Thyroid gland (tissue), 4 donors: Measurements from ENCODE around the gene CRELD1. TPM values are rescaled to one million over a fixed set of nuclear protein-coding genes. Genes with fewer than 3 reads are reported as not detected.
"Not testable (repeated sequence)": the region's sequence is repeated elsewhere in the genome, so short reads cannot be mapped to it uniquely, and the experiment has no call there.

ENCODE experiments used
- DNase-seq, 2 donors: peaks; one replicate each; pipeline ENCODE4 v3.0.0-alpha.2; 2019
- H3K27ac ChIP-seq, 3 donors: fragments of 200-600 bp; sonication (generic); 1 replicate in 2 of 3; 2 replicates in 1 of 3; pipeline ENCODE4 v1.5.1; 2016 to 2019; ENCODE audit warnings: mild to moderate bottlenecking in 1 of 3, moderate library complexity in 1 of 3
- H3K27me3 ChIP-seq: fragments of 200-600 bp; sonication (generic); one replicate; pipeline ENCODE4 v1.5.1; 2019
- H3K36me3 ChIP-seq, 2 donors: fragments of 200-600 bp; sonication (generic); one replicate each; pipeline ENCODE4 v1.5.1; 2016 to 2019
- H3K4me1 ChIP-seq, 2 donors: fragments of 200-600 bp; sonication (generic); one replicate each; pipeline ENCODE4 v1.5.1; 2017 to 2019
- H3K4me3 ChIP-seq, 3 donors: fragments of 200-600 bp; sonication (generic); replicated peaks in 1 of 3; 1 replicate in 2 of 3; 2 replicates in 1 of 3; pipeline ENCODE4 v1.5.1; 2016; ENCODE audit warnings: mild to moderate bottlenecking in 1 of 3
- H3K9me3 ChIP-seq: fragments of 200-600 bp; sonication (generic); one replicate; pipeline ENCODE4 v1.5.1; 2017
- CTCF ChIP-seq, 6 experiments: fragments of 200-600 bp in 3 of 6; fragments of 450-650 bp in 3 of 6; sonication (generic) in 3 of 6; IDR thresholded peaks; one replicate each; pipeline ENCODE4 v1.5.1; 2016 to 2019; ENCODE audit warnings: antibody characterized with exemption in 6 of 6, mild to moderate bottlenecking in 2 of 6, inconsistent platforms in 1 of 6, moderate library complexity in 1 of 6
- POLR2A ChIP-seq, 2 donors: fragments of 450-650 bp; IDR thresholded peaks; one replicate each; pipeline ENCODE4 v1.6.1; 2017; ENCODE audit warnings: antibody characterized with exemption in 2 of 2, mild to moderate bottlenecking in 2 of 2, moderate library complexity in 1 of 2
- WGBS, 2 donors: methylation state at CpG; one replicate each; pipeline ENCODE4 v1.1.5; 2017; 5-methylcytosine and 5-hydroxymethylcytosine counted together
- intact Hi-C: fragments of 100-400 bp; cut with DNase I; formaldehyde crosslinking; loops from one replicate; pipeline ENCODE4 v1.15.1; 2023
- total RNA-seq, 4 donors: library from RNA; depleted of rRNA; stranded (reverse); fragments of >200 nt; gene quantifications; one replicate each; pipeline ENCODE4 v1.2.3, GENCODE V29; 2016

The CRELD1 gene
- total RNA-seq, 4 donors from 2014 or later: 57.3 to 192 (median 96.7) TPM

DNA sequence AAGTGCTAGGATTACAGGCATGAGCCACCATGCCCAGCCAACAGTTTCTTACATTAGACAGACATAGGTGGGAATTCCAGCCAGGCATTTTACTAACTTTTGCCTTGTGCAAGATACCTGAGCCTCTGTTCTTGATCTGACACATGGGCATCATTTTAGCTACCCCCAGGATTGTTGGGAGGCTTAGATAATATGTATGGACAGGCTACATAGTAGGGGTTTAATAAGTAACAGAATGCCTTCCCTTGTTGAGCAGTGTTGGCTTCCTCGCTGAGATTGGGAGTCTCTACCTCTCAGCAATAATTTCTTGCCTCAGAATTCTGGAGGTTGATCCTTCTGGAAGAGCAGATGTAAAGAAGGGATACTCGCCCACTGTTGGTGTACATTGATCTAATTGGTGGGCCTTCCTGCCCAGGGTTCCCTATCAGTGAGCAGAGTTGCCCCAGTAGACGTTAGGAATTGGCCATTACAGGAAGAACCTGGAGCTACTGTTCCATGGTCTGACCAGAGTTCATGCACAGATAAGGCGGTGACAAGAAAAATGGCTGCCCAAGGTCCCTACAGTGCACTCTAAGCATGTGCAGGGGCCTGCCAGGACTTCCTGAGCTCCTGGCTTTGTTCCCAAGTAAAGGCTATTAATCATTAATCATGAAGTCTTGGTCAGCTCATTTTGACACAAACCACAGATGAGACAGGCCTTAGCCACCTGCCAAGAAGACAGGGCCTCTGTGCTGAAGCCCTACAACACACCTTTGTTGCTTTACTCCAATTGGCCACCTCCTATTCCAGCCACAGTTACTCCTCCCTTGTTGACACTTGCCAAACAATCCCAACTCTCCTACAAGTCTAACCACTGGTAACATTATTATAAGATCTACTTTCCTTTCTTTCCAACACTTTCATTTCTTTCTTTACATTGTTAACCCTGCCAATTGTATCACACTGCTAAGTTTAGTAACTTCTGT lies 35.9 kb upstream of the CRELD1 start:
- no peak for DNase-seq
- Histone ChIP-seq H3K36me3 (peaks cover 7 to 10% of the 10 kb centered on the region in 2 donors), H3K4me1 (peaks cover 7 to 8% of the 10 kb centered on the region in 2 donors), H3K27me3 (no peaks in the 10 kb centered on the region), H3K27ac (no peak overlapping the region), H3K9me3 (no peaks in the 10 kb centered on the region), H3K4me3 (no peak overlapping the region)
- no peak for TF ChIP-seq POLR2A (IDR thresholded peaks at IDR 0.05)
- no peak for TF ChIP-seq CTCF (IDR thresholded peaks at IDR 0.05)
- intact Hi-C loops: no loop called here
- WGBS, 2 donors: 69 to 90% methylated on average over 4 of the region's 4 CpGs

- intact Hi-C loops: no loop called here
These were observed 35.0 kb upstream of the CRELD1 start for GRCh38 chr3:9898467-9899241.

GRCh38 chr3:9899289-9899791 lies 34.3 kb upstream of the CRELD1 start:
- H3K36me3 ChIP-seq: no peaks in the 10 kb centered on the region
- TF ChIP-seq CTCF (IDR thresholded peaks at IDR 0.05) (no peak), POLR2A (IDR thresholded peaks at IDR 0.05) (no peak)
- peaks cover 16 to 21% of the 10 kb centered on the region in 2 donors for H3K4me1 ChIP-seq
- no peak overlapping the region for H3K27ac ChIP-seq
- 77 to 79% methylated on average over 3 of the region's 3 CpGs for WGBS, 2 donors
- H3K9me3 ChIP-seq: no peaks in the 10 kb centered on the region
- no peaks in the 10 kb centered on the region for H3K27me3 ChIP-seq
- intact Hi-C loops: no loop called here
- no peak for DNase-seq
- no peak overlapping the region for H3K4me3 ChIP-seq

More at GRCh38 chr3:9898467-9899241, 35.0 kb upstream of the CRELD1 start:
- H3K4me3 ChIP-seq: no peak overlapping the region
- H3K9me3 ChIP-seq: no peaks in the 10 kb centered on the region
- no peak for DNase-seq
- peaks cover 0 to under 1% of the 10 kb centered on the region in 2 donors for H3K36me3 ChIP-seq
- peaks cover 16 to 18% of the 10 kb centered on the region in 2 donors for H3K4me1 ChIP-seq
- TF ChIP-seq POLR2A (IDR thresholded peaks at IDR 0.05) (no peak), CTCF (IDR thresholded peaks at IDR 0.05) (no peak)
- H3K27ac ChIP-seq: no peak overlapping the region
- WGBS, 2 donors: 70 to 72% methylated on average over 8 of the region's 8 CpGs
- H3K27me3 ChIP-seq: no peaks in the 10 kb centered on the region

DNA sequence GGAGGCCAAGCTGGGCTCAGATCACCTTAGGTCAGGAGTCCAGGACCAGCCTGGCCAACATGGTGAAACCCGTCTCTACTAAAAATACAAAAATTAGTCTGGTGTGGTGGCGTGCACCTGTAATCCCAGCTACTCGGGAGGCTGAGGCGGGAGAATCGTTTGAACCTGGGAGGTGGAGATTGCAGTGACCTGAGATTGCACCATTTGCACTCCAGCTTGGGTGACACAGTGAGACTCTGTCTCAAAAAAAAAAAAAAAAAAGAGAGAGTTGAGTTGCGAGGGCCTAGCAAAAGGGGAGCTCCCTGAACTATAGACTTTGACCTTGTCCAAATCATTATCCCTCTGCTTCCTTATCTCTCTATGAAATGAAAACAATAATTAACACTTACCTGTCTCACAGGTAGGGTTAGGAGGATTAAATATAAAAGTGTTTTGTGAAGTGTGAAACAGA lies 32.6 kb upstream of the CRELD1 start:
- peaks cover 16 to 21% of the 10 kb centered on the region in 2 donors for H3K4me1 ChIP-seq
- H3K27me3 ChIP-seq, H3K4me3 ChIP-seq, H3K9me3 ChIP-seq, H3K36me3 ChIP-seq, H3K27ac ChIP-seq, intact Hi-C loops, DNase-seq: not testable (repeated sequence)
- WGBS, 2 donors: 94 to 97% methylated on average over 6 of the region's 6 CpGs

DNA sequence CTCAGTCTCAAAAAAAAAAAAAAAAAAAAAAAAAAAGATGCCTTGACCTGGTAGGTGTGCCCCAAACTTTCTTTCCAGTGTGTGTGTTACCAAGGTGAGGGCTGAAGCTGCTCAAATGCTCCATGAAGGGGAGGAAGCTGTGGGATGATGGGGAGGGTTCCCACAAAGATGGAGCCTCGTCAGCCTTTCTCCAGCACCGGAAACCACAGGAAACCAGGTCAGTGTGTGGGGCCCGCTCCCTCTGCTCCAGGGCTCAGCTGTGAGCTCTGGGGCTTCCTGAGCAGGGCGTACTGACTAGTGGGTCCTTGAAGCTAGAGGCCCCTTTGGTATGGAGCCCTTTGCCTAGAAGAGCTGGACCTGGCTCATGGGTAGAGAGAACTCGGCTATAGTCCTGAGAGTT lies 31.7 kb upstream of the CRELD1 start:
- Histone ChIP-seq H3K27ac (peak overlapping the region in 1 of 3 donors; percentile 5), H3K27me3 (no peaks in the 10 kb centered on the region), H3K4me1 (peaks cover 16 to 21% of the 10 kb centered on the region in 2 donors), H3K36me3 (no peaks in the 10 kb centered on the region), H3K4me3 (no peak overlapping the region), H3K9me3 (no peaks in the 10 kb centered on the region)
- 76 to 77% methylated on average over 5 of the region's 5 CpGs for WGBS, 2 donors
- intact Hi-C loops: no loop called here
- DNase-seq: no peak
- TF ChIP-seq CTCF (IDR thresholded peaks at IDR 0.05) (no peak), POLR2A (IDR thresholded peaks at IDR 0.05) (no peak)
